Measurements from ENCODE around the gene BRD1.
"Not testable (repeated sequence)": the region's sequence is repeated elsewhere in the genome, so short reads cannot be mapped to it uniquely, and the experiment has no call there.

BRD1 gene

GRCh38 chr22:49825944-49826602, 1.6 kb downstream of the BRD1 start:
- peak in 1 of 2 experiments; percentile 8 for DNase-seq

DNA sequence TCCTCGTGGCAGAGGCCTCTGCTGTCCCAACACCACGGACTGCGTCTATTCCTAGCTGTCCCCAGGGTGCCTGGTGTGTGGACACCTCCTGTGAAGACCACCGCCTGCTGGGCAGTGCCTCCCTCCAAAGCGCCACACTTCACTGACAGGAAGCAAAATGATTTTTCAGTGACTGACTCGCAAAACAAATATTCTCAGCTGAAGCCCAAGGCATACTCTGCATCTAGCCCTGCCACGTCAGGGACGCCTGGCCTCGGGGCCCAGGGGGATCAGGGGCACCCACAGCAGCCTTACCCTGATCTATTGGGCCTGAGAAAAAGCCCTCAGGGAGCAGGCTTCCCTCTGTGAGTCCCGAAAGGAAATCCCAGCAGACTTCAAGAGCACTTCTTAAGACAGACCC, 2.2 kb downstream of the BRD1 start:
- DNase-seq, result no peak

DNA sequence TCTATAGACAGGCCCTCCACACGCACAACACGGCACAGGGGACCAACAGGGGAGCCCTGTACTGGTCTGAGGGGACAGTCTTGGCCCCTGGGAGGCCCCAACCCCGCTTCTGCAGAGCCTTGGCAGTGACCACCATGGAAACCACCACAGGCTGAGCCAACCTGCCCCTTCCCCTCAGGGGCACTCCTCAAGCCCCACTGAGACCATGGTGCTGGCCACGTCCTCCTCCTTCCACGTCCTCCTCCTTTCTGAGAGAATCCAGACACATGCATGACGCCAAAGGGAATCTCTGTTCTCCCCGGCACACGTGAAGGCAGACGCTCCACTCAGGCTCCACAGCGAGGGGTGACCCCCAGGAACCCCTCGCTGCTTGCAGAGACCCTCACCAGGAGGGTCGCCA, 2.7 kb downstream of the BRD1 start:
- no peak for DNase-seq

DNA sequence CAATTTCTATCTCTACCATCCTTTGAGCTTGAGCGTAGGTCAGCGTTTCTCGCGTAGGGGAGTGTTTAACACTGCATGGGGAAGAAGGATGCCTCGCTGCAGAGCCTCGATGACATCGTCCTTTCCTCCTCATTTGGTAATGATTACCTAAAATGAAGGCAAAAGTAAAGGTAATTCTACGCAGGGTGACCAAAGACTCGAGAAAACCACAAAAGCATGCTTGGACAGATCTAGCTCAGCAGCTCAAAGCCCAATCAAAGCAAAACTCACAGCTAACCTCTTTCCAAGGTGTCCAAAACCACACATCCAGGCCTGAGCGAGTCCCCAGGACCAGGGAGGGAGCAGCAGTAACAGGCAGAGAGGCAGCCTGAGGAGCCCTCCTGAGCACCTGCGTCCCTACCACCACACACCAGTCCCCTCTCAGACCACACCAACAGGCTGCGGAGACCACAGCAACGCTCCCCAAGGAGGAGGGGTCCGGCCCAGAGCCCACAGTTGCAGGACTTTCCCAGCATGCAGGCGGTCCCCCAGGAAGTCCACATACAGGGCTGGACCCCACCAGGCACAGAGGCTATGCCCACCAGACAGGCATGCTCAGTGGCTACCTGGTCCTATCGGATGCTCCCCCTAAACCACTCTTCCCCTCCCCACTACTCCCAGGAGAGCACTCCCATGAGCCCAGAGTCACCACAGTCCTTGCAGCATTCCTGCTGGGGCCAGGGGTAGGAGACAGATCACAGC, 3.3 kb downstream of the BRD1 start:
- no peak for DNase-seq

DNA sequence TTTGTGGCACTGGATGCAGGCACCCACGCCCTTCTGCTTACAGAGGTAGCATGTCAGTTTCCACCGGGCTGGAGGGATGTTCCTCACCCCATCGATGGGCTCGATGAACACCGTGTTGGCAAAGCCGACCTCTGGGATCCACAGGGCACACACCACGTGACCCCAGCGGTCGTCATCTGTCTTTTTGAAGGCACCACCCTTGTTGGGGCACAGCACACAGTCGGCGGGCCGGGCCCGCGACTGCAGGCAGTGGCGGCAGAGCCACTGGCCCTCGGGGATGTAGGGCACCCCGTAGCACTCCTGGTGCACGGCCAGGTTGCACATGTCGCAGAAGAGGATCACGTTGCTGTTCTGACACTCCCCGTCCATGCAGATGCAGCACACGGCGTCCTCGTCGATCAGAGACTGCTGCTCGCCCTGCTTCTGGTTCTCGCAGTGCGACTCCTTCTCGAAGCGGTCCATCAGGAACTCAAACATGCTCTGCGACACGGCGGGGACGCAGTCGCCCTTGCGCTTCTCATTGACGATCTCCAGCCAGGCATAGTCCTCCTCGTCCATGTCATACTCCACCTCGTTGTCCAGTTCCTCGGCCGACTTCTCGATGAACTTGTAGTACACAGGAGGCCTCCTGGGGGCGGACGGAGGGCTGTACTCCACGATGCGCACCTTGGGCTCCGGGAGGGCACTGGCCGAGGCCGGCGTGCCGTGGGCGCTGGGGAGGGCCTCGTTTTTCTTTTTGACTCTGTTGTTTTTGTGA, 4.2 kb downstream of the BRD1 start:
- no peak for DNase-seq

GRCh38 chr22:49821741-49822140, 5.9 kb downstream of the BRD1 start:
- DNase-seq, result not testable (repeated sequence)

GRCh38 chr22:49820984-49821383, 6.7 kb downstream of the BRD1 start:
- DNase-seq, result no peak

GRCh38 chr22:49817359-49817758, 10.3 kb downstream of the BRD1 start:
- DNase-seq, result no peak

DNA sequence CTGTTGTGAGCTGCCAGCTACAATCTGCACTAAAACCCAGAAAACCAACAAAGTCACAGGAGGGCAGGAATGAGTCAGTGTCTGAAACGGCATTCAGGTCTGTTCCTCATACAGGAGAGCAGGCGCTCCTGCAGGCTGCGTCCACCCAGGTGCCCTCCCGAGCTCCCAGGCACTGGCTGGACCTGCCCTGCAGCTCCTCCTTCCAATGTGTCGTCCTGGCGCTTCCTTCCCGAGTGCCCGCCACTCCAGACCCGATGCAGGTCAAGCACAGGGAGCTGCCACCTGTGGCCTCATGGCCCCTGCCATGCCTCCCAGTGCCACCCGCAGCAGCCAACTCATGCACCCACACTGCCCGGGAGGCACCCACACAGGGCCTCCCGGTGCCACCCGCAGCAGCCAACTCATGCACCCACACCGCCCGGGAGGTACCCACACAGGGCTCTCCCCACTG, 12.0 kb downstream of the BRD1 start:
- DNase-seq, result no peak

DNA sequence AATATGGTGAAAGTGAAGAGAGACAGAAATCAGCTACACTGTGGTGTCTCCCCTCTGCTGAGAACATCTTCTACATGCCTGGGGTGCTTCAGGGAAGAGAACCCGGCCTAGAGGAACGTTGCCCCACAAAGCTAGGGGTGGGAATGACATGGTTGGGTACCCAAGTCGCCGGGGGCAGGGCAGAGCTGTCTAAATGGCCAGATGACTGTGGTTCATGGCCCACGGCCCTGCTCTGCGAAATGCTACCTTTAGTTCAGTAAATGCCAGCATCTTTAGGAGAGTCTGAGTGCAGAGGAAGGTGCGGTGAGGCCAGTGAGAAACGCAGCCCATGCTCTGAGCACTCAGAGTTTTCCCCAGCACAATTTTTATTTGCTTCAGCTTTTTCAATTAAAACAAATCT, 12.8 kb downstream of the BRD1 start:
- DNase-seq, result no peak

DNA sequence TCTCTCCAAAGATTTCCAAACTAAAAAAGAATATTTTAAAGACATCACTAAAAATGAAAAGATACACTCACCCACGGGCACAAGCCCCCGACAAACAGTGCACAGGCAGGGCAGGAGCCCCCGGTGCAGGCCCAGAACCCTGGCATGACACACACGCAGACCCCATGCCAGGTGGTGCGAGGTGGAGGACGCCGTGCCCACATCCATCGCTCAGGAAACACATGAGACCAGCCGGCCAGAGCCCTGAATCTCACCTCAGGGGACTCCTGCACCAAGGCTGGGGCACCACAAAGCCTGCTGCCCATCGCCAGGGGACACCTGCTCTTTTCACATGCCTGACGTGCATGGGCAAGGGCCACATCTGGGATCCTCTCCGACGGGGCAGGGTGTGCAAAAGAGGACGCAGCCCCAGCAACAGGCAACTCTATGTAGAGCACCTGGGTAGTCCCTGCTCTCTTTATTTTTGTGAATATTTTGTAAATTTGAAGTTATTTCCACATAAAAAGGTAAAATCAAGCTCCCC, 13.4 kb downstream of the BRD1 start:
- DNase-seq, result no peak

DNA sequence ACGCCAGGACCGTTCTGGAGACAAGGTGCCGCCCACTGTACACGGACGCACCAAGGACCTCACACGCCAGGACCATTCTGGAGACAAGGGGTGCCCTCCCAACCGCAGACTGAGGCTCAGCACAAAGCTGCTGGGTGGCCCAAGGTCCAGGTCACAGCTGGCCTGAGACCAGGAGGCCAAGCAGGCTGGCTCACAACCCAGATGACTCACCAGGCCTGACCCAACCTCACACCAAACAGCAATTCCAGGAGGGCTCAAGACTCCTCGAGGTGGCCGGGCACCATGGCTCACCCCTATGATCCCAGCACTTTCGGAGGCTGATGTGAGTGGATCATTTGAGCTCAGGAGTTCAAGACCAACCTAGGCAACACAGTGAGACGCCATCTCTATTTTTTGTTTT, 14.8 kb downstream of the BRD1 start:
- DNase-seq, result no peak

GRCh38 chr22:49811020-49811791, 16.5 kb downstream of the BRD1 start:
- no peak for DNase-seq

DNA sequence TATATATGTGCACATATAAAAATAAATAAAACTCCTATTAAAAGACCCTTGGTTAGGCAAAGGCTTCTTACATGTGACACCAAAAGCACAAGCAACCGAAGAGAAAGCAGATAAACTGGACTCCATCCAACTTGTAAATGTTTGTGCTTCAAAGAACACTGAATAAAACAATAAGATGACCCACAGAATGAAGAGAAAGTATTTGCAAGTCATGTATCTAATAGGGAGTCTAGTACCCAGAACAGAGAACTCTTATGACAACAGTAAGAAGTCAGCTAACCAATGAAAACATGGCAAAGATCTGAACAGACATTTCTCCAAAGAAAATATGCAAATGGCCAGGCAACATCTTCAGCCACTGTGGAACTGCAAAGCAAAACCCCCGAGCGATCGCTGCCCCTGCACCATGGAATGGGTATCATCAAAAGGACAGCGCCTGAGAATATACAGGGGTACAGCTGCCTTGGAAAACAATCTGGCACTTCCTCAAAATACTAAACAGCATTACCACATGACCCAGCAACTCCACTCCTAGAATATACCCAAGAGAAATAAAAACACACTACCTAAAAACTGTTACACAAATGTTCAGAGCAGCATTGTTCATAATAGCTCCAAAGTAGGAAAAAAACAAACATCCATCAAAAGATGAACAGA, 17.2 kb downstream of the BRD1 start:
- DNase-seq, result no peak

GRCh38 chr22:49807780-49808708, 19.6 kb downstream of the BRD1 start:
- no peak for DNase-seq

GRCh38 chr22:49807129-49807528, 20.5 kb downstream of the BRD1 start:
- no peak for DNase-seq

- DNase-seq, result no peak
These were observed 23.8 kb downstream of the BRD1 start for GRCh38 chr22:49803737-49804375.

- DNase-seq, result no peak
These were observed 24.5 kb downstream of the BRD1 start for GRCh38 chr22:49803134-49803533.

DNA sequence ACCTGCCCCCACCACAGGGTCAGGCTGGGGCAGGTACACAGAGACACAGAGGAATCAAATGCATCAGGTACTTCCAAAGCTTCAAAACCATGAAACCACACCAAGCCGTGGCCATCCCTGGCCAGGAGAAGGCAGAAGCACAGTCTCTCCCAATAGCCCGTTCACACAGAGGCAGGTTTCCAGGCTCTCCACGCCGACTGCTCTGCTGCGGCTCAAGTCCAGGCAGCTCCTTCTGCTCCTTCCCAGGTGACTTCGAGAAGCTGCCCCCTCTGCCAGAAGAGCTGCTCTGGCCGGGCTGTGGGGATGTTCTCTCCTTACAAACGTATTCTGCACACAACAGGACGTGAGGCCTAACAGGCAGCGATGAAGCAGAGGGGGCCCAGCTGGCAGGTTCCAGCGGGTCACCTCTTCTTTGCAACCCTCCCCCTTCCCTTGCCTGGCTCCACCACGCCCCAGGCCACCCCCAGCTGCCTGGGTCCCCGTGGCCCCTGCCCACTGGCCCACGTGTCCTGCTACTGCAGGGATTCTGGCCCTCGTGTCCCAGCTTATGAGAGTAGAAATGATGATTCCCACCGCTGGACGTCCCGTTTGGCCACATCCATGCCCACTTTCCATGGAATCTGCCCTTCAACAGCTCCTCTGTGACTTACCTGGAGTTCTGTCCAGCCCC, 26.1 kb downstream of the BRD1 start:
- DNase-seq, result no peak
